GM21619 (cell line): ENCODE results near the gene TRPV4.
"Not testable (repeated sequence)": the region's sequence is repeated elsewhere in the genome, so short reads cannot be mapped to it uniquely, and the experiment has no call there.

ENCODE experiments used
- ATAC-seq: cut with Tn5 transposase; IDR thresholded peaks from one replicate; pipeline ENCODE4 v1.9.1; 2021; ENCODE audit not compliant: unreplicated experiment

Gene TRPV4

DNA sequence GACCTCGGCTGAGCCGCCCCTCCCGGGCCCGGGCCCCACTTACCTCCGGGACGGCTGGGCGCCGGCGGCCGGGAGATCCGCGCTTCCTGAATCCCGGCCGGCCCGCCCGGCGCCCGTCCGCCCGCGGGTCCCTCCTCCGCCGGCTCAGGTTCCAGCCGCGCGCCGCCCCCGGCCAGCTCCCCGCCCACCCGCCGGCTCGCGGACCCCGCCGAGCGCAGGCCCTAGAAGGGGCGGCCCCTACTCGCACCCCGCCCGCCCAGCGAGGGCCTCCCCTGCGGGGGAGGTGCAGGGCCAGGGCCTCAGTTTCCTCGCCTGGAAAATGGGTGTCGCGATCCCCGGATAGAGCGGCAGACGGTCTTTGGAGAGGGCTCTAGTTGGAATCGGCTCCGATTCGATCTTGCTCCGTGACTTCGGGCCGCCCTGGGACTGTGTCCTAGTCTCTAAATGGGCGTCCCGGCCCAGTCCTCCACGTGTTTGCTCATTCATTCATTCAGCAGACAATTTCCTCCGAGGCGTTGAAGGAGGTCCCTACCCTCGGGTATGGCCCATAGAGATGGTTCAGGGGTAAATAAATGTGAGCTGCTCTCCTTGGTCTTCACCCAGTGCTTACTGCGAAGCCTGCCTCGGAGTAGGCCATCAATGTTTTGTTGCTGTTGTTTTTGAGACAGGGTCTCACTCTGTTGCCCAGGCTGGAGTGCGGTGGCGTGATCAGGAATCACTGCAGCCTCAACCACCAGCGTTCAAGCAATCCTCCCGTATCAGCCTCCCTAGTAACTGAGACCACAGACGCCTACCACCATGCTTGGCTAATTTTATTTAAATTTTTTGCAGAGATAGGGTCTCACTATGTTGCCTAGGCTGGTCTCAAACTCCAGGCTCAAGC is at the start of gene TRPV4:
TSS of gene TRPV4 (minus strand) at position 92 of the 883 bp plus-strand sequence. CDS start 18,602 bp downstream, outside the sequence.
- no peak for ATAC-seq

DNA sequence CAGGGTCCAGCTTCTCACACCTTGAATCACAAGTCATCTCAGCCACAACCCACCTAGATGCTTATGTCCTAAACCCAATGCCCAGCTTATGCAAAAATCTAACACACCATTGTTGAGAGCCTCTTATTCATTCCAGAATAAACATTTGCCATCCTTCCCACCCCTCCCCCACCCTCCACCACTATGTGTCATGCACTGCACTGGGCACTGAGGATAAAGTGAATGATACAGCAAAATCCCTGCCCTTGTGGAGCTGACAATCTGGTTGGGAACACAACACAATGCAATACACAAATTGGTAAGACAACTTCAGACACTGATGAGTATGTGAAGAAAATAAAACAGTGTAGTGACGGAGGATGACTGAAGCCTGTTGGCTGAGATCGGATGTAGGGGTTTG is 48.6 kb upstream of the TRPV4 start:
- ATAC-seq = no peak

DNA sequence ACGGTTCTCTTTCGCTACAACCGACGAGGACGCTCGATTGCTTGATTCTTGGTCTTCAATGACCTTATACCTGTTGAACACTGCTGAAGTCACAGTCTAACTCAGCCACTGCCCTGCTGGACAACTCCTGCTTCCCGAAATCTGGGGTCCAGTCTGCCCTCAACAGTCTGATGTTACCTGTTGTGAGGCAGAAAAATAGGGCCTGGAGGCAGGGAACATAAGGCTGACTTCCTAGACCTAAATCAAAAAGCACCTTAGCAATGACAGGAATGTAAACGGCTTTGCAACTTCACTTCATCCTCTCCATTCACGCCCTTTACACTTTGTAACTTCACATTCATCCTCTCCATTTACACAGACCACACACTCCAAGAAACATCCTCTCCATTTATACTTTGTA is 47.7 kb upstream of the TRPV4 start:
- ATAC-seq = no peak

DNA sequence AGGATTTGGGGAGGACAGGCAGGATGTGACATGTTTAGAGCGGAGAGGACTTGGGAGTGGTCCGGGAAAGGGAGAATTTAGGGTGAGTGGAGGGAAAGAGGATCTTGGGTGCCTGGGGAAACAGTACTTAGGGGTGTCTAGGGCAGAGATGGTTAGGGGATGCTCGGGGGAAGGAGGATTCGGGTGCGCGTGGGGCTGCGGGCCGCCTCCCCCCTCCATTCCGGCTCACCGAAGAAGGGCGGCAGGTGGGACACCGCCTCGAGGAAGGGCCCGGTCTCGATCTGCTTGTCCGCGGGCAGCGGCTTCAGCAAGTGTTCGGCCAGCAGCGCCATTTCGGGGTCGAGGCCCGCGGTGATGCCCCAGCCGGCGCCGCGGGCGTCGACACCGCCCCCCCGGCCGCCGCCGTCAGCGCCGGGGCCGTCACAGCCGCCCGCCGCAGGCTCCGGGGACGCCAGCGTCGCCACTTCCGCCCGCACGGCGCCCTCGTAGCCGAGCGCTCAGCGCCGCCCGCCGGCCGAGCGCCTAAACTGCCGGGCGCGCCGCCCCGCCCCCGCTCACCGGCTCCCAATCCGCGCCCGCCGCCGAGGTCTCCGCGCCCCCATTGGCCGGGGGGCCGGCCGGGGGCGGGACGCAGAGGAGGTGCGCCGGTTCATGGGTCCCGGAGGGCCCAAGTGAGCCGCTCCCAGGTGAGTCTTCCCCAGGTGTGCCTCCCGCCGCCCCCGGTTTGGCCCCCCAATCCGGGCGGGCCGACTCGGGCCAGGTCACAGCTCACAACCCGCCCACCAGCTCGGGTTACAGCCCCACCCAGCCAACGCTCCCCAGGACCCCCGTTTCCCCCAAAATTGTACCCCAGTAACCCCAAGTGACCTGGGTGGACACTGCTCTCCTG is 47.1 kb upstream of the TRPV4 start, which contains the start of gene GLTP:
TSS of gene GLTP (minus strand) at position 499 of the 889 bp plus-strand sequence. CDS start at position 332, 167 bp downstream.
- ATAC-seq = peak; percentile 93

DNA sequence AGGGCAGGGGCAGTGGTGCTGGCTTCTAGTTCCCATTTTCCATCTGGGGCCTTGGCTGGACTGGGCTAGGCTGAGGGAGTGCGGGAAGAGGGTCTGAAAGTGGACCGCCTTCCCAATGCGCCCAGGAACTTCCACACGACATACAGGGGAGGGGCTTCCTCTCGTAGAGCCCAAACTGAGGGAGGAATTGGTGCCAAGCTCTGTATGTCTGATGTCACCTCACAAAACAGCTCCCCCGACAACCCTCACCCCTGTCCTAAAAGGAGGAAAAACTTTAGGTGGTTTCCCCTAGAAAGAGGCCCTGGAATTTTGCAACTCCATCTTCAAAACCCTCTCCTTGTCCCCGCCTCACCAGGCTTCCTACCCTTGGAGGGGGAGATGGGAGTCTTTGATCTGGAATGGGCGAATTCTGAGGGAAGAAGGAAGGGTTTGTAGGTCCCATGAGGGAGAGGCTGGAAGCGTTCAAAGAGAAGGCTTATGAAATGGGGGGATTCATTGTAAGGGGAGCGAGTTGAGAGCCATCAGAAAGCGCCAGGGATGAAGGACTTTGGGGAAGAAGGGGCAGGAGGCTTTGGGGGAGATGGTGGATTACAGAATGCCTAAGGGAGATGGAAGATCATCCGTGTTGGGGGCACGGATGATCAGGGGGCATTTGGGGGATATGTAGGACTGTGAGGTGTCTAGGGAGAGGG is 46.3 kb upstream of the TRPV4 start:
- ATAC-seq = no peak

DNA sequence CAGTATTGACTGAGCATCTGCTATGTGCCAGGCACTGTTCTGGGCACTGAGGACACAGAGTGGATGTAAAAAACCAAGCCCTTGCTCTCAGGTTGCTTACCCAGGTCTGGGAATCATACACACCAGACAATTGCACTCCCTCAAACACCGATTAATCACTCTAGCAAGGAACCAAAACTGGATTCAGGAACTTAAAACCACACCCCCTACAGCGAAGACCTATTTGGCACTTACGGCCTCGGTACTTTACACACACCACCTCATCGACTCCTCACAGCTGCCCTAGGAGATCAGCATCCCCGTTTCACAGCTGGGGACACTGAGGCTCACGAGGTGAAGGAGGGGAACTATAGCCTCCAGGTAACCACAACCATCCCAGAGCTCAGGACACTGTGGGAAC is 45.6 kb upstream of the TRPV4 start:
- no peak for ATAC-seq

DNA sequence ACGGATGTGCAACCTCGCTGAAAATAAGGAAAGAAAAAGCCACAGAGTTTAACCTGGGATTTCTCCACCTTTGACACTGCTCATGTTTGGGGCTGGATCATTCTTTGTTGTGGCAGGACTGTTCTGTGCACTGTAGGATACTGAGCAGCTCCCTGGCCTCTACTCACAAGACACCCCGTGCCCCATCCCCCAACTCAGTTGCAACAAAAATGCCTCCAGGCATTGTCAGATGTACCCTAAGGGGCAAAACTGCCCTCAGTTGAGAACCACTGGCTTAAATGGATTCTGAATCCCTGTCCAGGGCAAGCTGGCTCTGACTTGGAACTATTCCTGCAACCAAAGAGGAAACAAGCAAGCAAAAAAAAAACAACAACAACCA is 45.0 kb upstream of the TRPV4 start:
- ATAC-seq = no peak

DNA sequence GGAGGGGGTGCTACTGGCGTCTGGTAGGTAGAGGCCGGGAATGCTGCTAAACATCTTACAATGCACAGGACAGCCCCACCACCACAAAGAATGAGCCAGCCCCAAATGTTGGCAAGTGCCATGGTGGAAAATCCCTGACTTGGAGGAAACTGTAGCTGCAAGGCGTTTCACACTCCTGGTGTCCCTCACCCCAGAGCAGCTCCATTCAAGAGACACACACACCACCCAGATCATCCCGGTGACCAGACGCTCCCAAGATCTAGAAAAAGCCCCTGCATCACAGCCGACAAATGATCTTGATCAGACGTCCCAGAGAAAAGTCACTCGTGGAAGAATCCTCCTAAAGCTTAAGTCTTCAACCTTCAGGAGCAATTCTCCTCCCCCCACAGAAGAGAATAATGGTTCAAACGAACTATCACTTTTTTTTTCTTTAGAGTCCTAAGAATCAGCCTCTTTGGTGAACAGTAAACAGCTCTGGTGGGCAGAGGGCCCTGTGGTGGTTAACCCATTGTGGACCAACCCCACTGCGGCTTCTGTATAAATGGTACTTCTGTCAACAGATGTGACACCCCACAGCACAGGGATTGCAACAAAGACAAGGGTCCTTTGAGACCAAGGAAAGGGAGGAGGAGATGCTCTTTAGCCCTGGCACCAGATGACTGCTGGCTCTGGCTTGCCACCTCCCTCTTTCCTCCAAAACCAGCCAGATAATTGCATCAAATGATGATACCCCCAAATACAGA is 44.5 kb upstream of the TRPV4 start:
- no peak for ATAC-seq

DNA sequence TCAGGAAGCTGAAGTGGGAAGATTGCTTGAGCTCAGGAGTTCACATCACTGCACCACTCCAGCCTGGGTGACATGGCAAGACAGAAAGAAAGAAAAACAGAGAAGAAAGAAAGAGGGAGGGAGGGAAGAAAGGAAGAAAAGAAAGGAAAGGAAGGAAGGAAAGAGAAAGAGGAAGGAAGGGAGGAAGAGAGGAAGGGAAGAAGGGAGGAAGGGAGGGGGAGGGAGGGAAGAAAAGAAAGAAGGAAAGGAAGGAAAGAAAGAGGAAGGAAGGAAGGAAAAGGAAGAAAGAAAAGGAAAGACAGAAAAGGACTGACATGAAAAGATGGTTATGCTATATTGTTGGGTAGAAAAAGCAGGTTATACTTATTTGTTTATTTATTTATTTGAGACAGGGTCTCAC is 43.2 kb upstream of the TRPV4 start:
- no peak for ATAC-seq

DNA sequence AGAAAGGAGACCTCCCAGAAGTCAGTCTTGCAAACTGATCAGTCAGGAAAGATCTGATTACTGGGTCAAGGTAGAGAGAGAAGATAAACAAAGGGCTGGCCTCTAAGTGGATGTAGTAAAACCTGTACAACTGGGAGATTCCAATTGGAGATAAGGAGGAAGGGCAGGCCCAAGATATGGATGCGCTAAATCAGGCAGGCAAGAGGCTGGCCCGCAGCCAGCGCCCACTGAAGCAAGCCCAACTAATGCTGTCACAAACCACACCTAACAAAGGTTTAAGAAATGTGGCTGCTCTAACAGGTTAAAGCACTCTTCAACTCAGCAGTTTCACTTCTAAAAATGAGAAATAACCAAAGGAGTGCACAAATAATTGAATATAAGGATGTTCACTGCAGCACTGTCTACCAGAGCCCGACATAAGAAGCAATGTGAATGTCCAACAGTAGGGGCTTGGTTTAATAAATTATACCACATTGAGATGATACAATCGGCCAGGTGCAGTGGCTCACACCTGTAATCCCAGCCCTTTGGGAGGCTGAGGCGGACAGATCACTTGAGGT is 42.5 kb upstream of the TRPV4 start:
- ATAC-seq = no peak

DNA sequence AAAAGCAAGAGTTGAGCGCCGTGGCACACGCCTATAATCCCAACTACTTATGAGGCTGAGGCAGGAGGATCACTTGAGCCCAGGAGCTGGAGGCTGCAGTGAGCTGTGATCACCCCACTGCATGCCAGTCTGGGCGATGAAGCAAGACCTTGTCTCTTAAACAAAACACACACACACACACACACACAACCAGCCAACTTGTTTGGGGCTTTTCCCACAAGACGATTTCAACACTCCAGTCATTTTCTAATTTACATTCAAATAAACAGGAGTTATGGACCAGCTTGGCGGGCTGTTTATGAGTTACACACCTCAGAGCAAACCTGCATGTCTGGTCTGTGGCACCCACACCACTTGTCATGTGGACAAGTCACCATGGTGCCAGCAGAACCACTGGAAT is 40.5 kb upstream of the TRPV4 start:
- ATAC-seq = no peak

DNA sequence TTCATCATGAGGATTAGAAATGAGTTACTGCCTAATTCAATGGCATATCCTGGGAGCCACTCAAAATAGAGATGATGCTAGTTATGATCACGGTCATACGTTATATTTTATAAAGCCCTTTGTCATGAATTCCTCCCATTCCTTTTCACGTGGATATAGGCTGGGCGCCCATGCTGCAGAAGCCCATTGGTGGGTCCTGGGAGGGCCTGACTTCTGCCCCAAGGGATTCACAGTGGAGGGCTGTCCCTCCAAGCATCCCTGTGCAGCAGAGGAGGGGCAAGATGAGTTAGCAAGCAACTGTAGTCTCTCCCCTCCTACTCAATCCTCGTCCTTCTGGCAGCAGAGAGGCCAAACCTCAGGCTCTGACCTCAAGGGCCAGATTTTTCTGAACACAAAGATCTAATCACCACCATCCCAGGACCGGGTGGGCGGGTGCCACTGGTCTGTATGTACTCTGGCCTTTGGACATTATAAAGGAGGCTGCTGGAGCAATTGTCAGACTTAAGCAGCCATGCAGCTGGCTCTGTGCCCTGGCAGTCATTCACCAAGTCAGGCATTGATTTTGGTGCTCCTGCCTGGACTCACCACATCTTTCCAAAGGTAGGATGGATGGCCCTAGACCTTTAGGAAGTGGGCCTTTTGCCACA is 38.6 kb upstream of the TRPV4 start:
- ATAC-seq = no peak

DNA sequence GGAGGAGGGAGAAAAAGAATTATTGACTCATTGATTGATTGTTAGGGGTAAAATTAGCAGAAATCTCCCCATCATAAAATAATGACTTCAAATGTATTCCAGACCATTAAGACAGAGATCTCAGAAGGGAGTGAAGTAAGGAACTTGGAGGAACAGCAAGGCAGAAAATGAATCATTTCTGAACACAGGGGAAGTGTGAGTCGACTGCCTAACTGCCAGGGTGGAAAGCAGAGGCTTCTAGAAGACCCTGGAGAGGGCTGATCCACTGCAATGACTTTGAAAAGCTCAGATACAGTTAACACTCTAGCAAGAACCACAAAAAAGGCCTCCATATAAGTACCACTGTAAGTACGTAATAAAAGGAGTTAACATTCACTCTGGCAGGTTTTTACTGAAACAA is 37.5 kb upstream of the TRPV4 start:
- no peak for ATAC-seq

DNA sequence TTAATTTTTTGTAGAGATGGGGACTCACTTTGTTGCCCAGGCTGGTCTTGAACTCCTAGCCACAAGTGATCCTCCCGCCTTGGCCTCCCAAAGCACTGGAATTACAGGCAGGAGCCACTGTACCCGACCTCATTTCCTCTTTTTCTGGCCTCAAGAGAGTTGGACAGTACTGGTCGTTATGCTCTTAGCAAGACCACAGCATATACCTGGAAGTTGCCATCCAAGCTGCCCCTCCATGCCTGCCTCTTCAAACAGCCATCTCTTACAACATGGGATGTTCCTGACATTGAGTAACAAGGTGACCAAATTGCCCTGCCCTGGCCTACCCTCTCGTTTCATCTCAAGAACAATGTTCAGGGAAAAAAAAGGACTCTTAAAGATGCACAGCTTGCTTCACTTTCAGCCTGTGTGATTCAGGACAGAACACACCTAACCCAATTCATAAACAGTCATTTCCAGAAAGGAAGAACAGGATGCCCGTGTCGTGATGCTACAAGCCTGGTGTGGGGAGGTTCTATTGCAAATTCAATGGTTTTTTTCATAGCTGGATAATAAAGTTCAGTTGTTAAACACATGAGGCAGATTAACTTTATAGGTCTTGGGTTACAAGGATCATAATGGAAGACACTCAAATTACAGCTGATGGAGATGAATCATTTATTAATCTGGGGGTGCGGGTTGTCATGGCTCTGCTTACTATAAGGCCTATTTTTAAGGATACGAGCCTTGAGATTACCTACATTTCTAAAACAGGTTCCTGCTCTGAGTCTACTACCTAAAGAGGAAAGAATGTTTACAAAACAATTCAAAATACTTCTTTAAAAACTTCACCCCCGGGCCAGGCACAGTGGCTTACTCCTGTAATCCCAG is 35.2 kb upstream of the TRPV4 start:
- ATAC-seq = no peak

DNA sequence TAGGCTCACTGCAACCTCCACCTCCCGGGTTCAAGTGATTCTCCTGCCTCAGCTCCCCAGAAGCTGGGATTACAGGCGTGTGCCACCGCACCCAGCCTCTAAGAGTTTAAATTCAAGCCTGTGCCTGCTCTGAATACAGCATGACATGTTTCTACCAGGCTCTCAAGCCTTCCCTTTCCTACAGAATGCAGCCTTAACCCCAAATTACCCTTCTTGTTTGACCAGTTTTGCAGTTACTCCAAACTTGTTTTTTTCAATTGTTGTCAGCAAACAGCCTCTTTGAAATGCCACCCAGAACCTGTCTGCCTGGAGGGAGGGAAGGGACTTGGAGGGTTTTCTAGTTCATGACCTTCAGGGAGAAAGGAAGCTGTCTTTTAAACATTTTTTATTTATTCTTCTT is 31.7 kb upstream of the TRPV4 start:
- ATAC-seq = no peak

DNA sequence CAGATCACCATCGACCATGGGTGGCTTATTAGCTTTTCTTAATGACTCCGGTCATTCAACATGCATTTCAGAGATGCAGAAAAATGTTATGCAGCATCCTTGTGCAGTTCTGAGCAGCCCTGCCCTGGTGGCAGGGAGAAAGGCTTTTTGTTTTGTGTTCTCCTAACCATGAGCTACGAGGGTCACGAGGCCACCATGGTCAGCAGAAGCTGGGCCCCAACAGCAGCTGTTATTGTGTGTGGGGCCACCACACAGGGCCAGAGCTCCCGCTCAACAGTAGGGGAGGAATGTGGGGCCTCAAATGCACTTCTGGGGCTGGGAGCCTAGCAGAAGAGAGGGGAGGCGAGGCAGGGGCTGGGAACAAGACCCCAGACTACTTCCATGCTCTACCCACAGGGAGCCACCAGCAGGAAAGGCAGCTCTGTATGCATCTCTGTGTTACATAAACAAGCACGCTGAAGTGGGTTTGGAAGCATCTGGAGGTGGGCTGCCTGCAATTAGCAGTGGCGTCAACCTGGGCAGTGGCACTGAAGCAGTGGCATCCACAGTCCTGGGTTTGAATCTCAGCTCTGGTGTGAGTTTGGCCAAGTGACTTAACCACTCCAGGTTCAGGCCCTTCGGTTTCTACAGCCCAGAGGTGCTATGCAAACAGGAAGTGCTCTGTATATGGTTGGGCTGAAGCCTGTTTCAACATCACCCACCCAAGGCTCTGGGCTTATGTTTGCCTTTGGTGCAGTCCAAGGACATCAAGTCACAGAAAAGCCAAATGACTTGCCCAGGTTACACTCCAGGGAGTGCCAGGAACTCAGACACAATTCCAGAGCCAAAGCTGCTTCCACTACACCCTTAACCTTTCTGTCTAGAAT is 30.9 kb upstream of the TRPV4 start:
- ATAC-seq = no peak

DNA sequence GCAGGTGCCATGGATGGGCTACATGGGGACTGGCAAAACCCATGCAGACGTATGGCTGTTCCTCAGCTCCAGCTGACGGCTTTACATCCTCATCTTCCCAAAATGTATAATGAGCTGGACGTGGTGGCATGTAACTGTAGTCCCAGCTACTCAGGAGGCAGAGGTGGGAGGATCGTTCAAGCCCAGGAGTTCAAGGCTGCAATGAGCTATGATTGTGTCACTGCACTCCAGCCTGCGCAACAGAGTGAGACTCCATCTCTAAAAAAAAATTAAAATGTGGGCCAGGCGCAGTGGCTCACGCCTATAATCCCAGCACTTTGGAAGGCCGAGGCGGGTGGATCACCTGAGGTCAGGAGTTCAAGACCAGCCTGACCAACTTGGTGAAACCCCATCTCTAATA is 29.3 kb upstream of the TRPV4 start:
- not testable (repeated sequence) for ATAC-seq
